GM12892 (cell line): ENCODE measurements around the gene PLXDC1.
A peak's percentile ranks its signal among the peaks of the same experiment; 100 is the strongest.

Experiments used
- POLR2A ChIP-seq: IDR thresholded peaks from 2 replicates; pipeline ENCODE4 v1.6.1; 2011; ENCODE audit warnings: low read depth, low read length, control low read depth
- POLR2AphosphoS5 ChIP-seq: IDR thresholded peaks from 2 replicates; pipeline ENCODE4 v1.6.1; 2011; ENCODE audit warnings: low read depth, low read length, control low read depth

DNA sequence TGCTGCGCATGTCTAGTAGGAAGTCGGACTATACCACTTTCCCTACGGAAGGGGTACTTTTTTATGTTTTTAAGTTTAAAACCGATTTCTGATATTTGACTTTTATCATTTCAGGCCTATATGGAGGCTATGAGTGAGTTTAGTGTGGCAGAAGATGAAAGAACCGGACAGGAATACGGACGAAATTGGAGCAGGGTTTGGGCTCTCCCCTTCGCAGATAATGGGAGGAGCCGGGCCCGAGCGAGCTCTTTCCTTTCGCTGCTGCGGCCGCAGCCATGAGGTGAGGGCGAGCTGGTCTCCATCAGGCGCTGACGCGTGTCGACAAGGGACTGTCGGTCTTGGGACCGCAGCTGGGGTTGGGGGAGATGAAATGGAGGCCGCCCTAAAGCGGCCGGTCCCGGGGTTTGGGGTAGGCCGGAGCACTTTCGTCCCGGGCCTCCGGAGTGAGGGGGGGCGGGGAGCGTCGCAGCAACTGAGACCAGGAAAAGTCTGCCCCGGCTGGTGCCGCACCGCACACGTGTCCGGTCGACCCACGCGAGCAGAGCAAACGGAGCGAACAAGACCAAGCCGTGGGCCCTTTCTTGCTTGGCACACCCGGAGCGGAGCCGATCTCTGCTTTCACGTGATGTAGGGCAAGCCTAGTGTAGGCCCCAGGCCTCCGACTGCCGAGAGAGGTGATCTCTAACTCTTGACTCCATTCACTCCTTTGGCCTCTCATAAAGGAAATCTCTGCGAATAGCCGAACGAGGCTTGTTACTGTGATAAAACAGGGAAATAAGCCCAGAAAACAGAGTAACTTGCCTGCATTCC, 48.8 kb upstream of the PLXDC1 start, which contains the start of gene RPL19:
- TF ChIP-seq POLR2A, result peak; percentile 99
- peak; percentile 99 for TF ChIP-seq POLR2AphosphoS5
